ENCODE measurements around the gene ACRBP. TPM values are rescaled to one million over a fixed set of nuclear protein-coding genes. Genes with fewer than 3 reads are reported as not detected.

The ACRBP gene
- total and polyA plus RNA-seq, 2 donors (not counting 3 experiments of a cell fraction or from before 2014, with no cell fraction given): 1.3 to 5.7 TPM

- intact Hi-C loops (cut with micrococcal nuclease) (loop anchor here (2.0 kb wide), 2 partner anchors 39 to 159 kb away; partner anchors contain the start of genes NOP2 and PTMS), dilution Hi-C loops (cut with MboI; ENCODE audit: extremely low pct_ligation_motif_present, low sequenced_read_pairs) (no loop called here)
- Histone ChIP-seq H3K79me2 (ENCODE audit: control insufficient read depth, insufficient read depth, low read length) (peaks cover 33% of the 10 kb centered on the region), H2AFZ (ENCODE audit: low read depth, low read length) (peak overlapping the region; percentile 50), H3K4me2 (ENCODE audit: insufficient read depth, low read length) (peak overlapping the region; percentile 7), H3K9ac (replicated peaks; ENCODE audit: extremely low read depth, insufficient read depth, low read length) (no peak overlapping the region), H3K9me1 (replicated peaks; ENCODE audit: control insufficient read depth, extremely low read depth, insufficient read depth, low read length) (no peaks in the 10 kb centered on the region), H3K27ac (ENCODE audit: insufficient read depth, low read depth, low read length) (no peak overlapping the region), H3K4me1 (ENCODE audit: control insufficient read depth, extremely low read depth, insufficient read depth, low read length) (peaks cover 36% of the 10 kb centered on the region), H3K27me3 (ENCODE audit: control insufficient read depth in 2 of 2, insufficient read depth in 2 of 2, low read length in 2 of 2) (no peaks in the 10 kb centered on the region), H4K20me1 (replicated peaks; ENCODE audit: control insufficient read depth, extremely low read depth, insufficient read depth, low read length) (no peaks in the 10 kb centered on the region), H3K9me3 (replicated peaks; ENCODE audit: control insufficient read depth, insufficient read depth, low read length) (no peaks in the 10 kb centered on the region), H3K36me3 (ENCODE audit: control insufficient read depth in 2 of 2, extremely low read depth in 1 of 2, insufficient read depth in 2 of 2, low read length in 2 of 2) (no peaks in the 10 kb centered on the region), H3K4me3 (replicated peaks in 1 of 3; ENCODE audit: insufficient read depth in 1 of 3, low read depth in 1 of 3, low read length in 3 of 3) (no peak overlapping the region)
- no peak for FAIRE-seq
- TF ChIP-seq EZH2 (IDR thresholded peaks at IDR 0.05; ENCODE audit: borderline replicate concordance, low read depth, low read length, severe bottlenecking) (no peak), GATA2 (IDR thresholded peaks at IDR 0.05; ENCODE audit: insufficient read depth, insufficient read length, low read depth, low read length) (no peak), MAX (IDR thresholded peaks at IDR 0.05; ENCODE audit: insufficient read depth, insufficient read length) (no peak), JUN (IDR thresholded peaks at IDR 0.05; ENCODE audit: borderline replicate concordance, insufficient read depth, insufficient read length, low read depth) (no peak), POLR2AphosphoS5 (IDR thresholded peaks at IDR 0.05; ENCODE audit: insufficient read depth, low read depth, low read length) (no peak), MYC (IDR thresholded peaks at IDR 0.05; ENCODE audit: low read depth, low read length) (no peak), POLR2A (IDR thresholded peaks at IDR 0.05; ENCODE audit: low read depth, low read length) (no peak), CTCF (IDR thresholded peaks at IDR 0.05; ENCODE audit: extremely low read depth in 1 of 2, insufficient read depth in 1 of 2, low read depth in 1 of 2, low read length in 2 of 2) (no peak), FOS (IDR thresholded peaks at IDR 0.05; ENCODE audit: borderline replicate concordance, insufficient read depth, low read length) (no peak)
- ChIA-PET POLR2A (interaction anchor here (0.6 kb wide), 1 partner anchor 138 kb away, joined by 3 read pairs; no protein-coding TSS in a partner anchor), CTCF (interaction anchor here (0.7 kb wide), 1 partner anchor 74 kb away, joined by 3 read pairs; no protein-coding TSS in a partner anchor)
- BruUV-seq (replicated peaks): no TSS peak
- peak; percentile 42 for DNase-seq (ENCODE audit: low read depth, low spot score)
These were observed 39.3 kb downstream of the ACRBP start for GRCh38 chr12:6607751-6608591.
